Neural progenitor cell (in vitro differentiated cells): Measurements from ENCODE around the gene SFMBT1. TPM values are rescaled to one million over a fixed set of nuclear protein-coding genes. Genes with fewer than 3 reads are reported as not detected.

Experiments
- DNase-seq: peaks from one replicate; pipeline ENCODE4 v3.0.0-alpha.2; 2016; ENCODE audit warnings: low spot score
- H2AFZ ChIP-seq: fragments of 200-600 bp; sonication (generic); replicated peaks from 2 replicates; pipeline ENCODE4 v1.6.1; 2016; ENCODE audit warnings: antibody characterized with exemption
- H3F3A ChIP-seq: fragments of 200-600 bp; sonication (generic); 2 replicates; pipeline ENCODE4 v1.6.1; 2016; ENCODE audit warnings: antibody characterized with exemption, low read depth
- H3K27ac ChIP-seq: fragments of 200-600 bp; sonication (generic); 2 replicates; pipeline ENCODE4 v1.5.1; 2016; ENCODE audit warnings: mild to moderate bottlenecking
- H3K27me3 ChIP-seq: fragments of 200-600 bp; sonication (generic); 2 replicates; pipeline ENCODE4 v1.6.1; 2016; ENCODE audit warnings: mild to moderate bottlenecking, moderate library complexity
- H3K36me3 ChIP-seq: fragments of 200-600 bp; sonication (generic); 2 replicates; pipeline ENCODE4 v1.5.1; 2016
- H3K4me1 ChIP-seq: fragments of 200-600 bp; sonication (generic); 2 replicates; pipeline ENCODE4 v1.6.1; 2016; ENCODE audit warnings: mixed run types
- H3K4me2 ChIP-seq: fragments of 200-600 bp; sonication (generic); 2 replicates; pipeline ENCODE4 v1.6.1; 2016
- H3K4me3 ChIP-seq: fragments of 200-600 bp; sonication (generic); 2 replicates; pipeline ENCODE4 v1.5.1; 2016
- H3K79me2 ChIP-seq: fragments of 200-600 bp; sonication (generic); 2 replicates; pipeline ENCODE4 v1.6.1; 2016; ENCODE audit warnings: low read depth
- H3K9ac ChIP-seq: fragments of 200-600 bp; sonication (generic); 2 replicates; pipeline ENCODE4 v1.6.1; 2016
- H3K9me3 ChIP-seq: fragments of 200-600 bp; sonication (generic); 2 replicates; pipeline ENCODE4 v1.5.1; 2016; ENCODE audit warnings: low read depth
- H4K20me1 ChIP-seq: fragments of 200-600 bp; sonication (generic); 2 replicates; pipeline ENCODE4 v1.6.1; 2016; ENCODE audit warnings: low read depth
- H3K27ac Mint-ChIP-seq: 3 replicates; pipeline ENCODE4 v1.8.0; 2021; ENCODE audit warnings: mixed read lengths
- H3K27me3 Mint-ChIP-seq: 2 replicates; pipeline ENCODE4 v1.8.0; 2022; ENCODE audit warnings: low read depth, mild to moderate bottlenecking, inconsistent platforms, moderate library complexity, mixed read lengths; ENCODE audit not compliant: insufficient read depth
- H3K36me3 Mint-ChIP-seq: 3 replicates; pipeline ENCODE4 v1.8.0; 2021; ENCODE audit warnings: mixed read lengths
- H3K4me1 Mint-ChIP-seq: 3 replicates; pipeline ENCODE4 v1.8.0; 2021; ENCODE audit warnings: mixed read lengths
- H3K4me3 Mint-ChIP-seq: 3 replicates; pipeline ENCODE4 v1.8.0; 2021; ENCODE audit warnings: mild to moderate bottlenecking, moderate library complexity, mixed read lengths
- H3K9me3 Mint-ChIP-seq: 3 replicates; pipeline ENCODE4 v1.8.0; 2020; ENCODE audit warnings: mixed read lengths
- CTCF ChIP-seq: fragments of 200-600 bp; sonication (generic); IDR thresholded peaks from 2 replicates; pipeline ENCODE4 v1.5.1; 2017; ENCODE audit warnings: antibody characterized with exemption, mild to moderate bottlenecking
- EZH2 ChIP-seq: fragments of 200-600 bp; sonication (generic); IDR thresholded peaks from 2 replicates; pipeline ENCODE4 v1.6.1; 2017; ENCODE audit warnings: antibody characterized with exemption, mild to moderate bottlenecking, moderate library complexity
- EZH2phosphoT487 ChIP-seq: fragments of 200-600 bp; sonication (generic); IDR thresholded peaks from 2 replicates; pipeline ENCODE4 v1.6.1; 2017; ENCODE audit warnings: antibody characterized with exemption
- total RNA-seq: library from RNA; depleted of rRNA; stranded (reverse); fragments of >200 nt; gene quantifications from 2 replicates; pipeline ENCODE4 v1.2.3, GENCODE V29; 2015; ENCODE audit warnings: low replicate concordance

The SFMBT1 gene
- total RNA-seq, 1 donor from 2014 or later: 18.5 TPM

GRCh38 chr3:52915294-52915693 is 130.6 kb downstream of the SFMBT1 start:
- Mint-ChIP-seq H3K36me3 (peaks cover 18% of the 10 kb centered on the region), H3K27ac (no peak overlapping the region), H3K9me3 (no peaks in the 10 kb centered on the region), H3K4me3 (no peak overlapping the region), H3K27me3 (no peaks in the 10 kb centered on the region), H3K4me1 (no peaks in the 10 kb centered on the region)
- Histone ChIP-seq H3K4me1 (no peaks in the 10 kb centered on the region), H4K20me1 (no peaks in the 10 kb centered on the region), H3K79me2 (no peaks in the 10 kb centered on the region), H3K27ac (no peak overlapping the region), H3K36me3 (no peaks in the 10 kb centered on the region), H2AFZ (no peak overlapping the region), H3K9me3 (no peaks in the 10 kb centered on the region), H3K4me2 (no peak overlapping the region), H3K27me3 (no peaks in the 10 kb centered on the region), H3K4me3 (no peak overlapping the region), H3F3A (no peaks in the 10 kb centered on the region), H3K9ac (no peak overlapping the region)
- no peak for DNase-seq
- TF ChIP-seq EZH2 (no peak), EZH2phosphoT487 (no peak), CTCF (no peak)

- H3K36me3 ChIP-seq: no peaks in the 10 kb centered on the region
- no peaks in the 10 kb centered on the region for H3K27me3 ChIP-seq
- H3K79me2 ChIP-seq: no peaks in the 10 kb centered on the region
- Mint-ChIP-seq H3K4me1 (no peaks in the 10 kb centered on the region), H3K9me3 (no peaks in the 10 kb centered on the region), H3K27me3 (no peaks in the 10 kb centered on the region), H3K4me3 (no peak overlapping the region), H3K36me3 (peaks cover 9% of the 10 kb centered on the region), H3K27ac (no peak overlapping the region)
- no peak overlapping the region for H3K9ac ChIP-seq
- DNase-seq: no peak
- no peaks in the 10 kb centered on the region for H3K4me1 ChIP-seq
- H4K20me1 ChIP-seq: no peaks in the 10 kb centered on the region
- no peaks in the 10 kb centered on the region for H3F3A ChIP-seq
- no peaks in the 10 kb centered on the region for H3K9me3 ChIP-seq
- TF ChIP-seq EZH2 (no peak), EZH2phosphoT487 (no peak), CTCF (no peak)
- no peak overlapping the region for H2AFZ ChIP-seq
- H3K27ac ChIP-seq: no peak overlapping the region
- no peak overlapping the region for H3K4me3 ChIP-seq
- no peak overlapping the region for H3K4me2 ChIP-seq
Observed at GRCh38 chr3:52912885-52913731, 132.8 kb downstream of the SFMBT1 start.

- Histone ChIP-seq H3K4me3 (no peak overlapping the region), H3K9me3 (no peaks in the 10 kb centered on the region), H2AFZ (no peak overlapping the region), H4K20me1 (no peaks in the 10 kb centered on the region), H3K79me2 (no peaks in the 10 kb centered on the region), H3K27ac (no peak overlapping the region), H3K4me1 (no peaks in the 10 kb centered on the region), H3K9ac (no peak overlapping the region), H3F3A (no peaks in the 10 kb centered on the region), H3K36me3 (peaks cover 8% of the 10 kb centered on the region), H3K4me2 (no peak overlapping the region), H3K27me3 (no peaks in the 10 kb centered on the region)
- TF ChIP-seq EZH2 (no peak), EZH2phosphoT487 (no peak), CTCF (no peak)
- DNase-seq: no peak
- Mint-ChIP-seq H3K27me3 (no peaks in the 10 kb centered on the region), H3K36me3 (peaks cover 4% of the 10 kb centered on the region), H3K4me1 (no peaks in the 10 kb centered on the region), H3K9me3 (no peaks in the 10 kb centered on the region), H3K4me3 (no peak overlapping the region), H3K27ac (no peak overlapping the region)
Observed at GRCh38 chr3:52910823-52911222, 135.1 kb downstream of the SFMBT1 start.
